GM19463 (cell line): Measurements from ENCODE around the gene CSN3.
"Not testable (repeated sequence)": the region's sequence is repeated elsewhere in the genome, so short reads cannot be mapped to it uniquely, and the experiment has no call there.

Experiments
- ATAC-seq: cut with Tn5 transposase; IDR thresholded peaks from one replicate; pipeline ENCODE4 v1.9.1; 2021; ENCODE audit warnings: mild to moderate bottlenecking, moderate library complexity; ENCODE audit not compliant: unreplicated experiment

CSN3 gene, protein sequence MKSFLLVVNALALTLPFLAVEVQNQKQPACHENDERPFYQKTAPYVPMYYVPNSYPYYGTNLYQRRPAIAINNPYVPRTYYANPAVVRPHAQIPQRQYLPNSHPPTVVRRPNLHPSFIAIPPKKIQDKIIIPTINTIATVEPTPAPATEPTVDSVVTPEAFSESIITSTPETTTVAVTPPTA

DNA sequence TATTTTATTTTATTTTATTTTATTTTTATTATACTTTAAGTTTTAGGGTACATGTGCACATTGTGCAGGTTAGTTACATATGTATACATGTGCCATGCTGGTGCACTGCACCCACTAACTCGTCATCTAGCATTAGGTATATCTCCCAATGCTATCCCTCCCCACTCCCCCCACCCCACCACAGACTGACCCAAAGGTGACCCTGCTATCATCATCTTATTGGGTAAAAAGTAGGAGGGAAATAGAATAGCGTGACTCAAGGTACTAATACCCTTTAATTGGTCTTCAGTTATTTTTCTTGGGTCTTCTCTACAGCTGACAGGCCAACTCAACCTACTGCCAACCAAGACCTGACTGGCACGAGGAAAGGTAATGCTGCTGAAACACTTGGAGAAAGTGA lies at the start of gene CSN3:
Gene CSN3, plus strand, starts transcription at position 301 of the 400 bp plus-strand sequence. CDS start 2,223 bp downstream, outside the sequence.
- ATAC-seq = not testable (repeated sequence)

DNA sequence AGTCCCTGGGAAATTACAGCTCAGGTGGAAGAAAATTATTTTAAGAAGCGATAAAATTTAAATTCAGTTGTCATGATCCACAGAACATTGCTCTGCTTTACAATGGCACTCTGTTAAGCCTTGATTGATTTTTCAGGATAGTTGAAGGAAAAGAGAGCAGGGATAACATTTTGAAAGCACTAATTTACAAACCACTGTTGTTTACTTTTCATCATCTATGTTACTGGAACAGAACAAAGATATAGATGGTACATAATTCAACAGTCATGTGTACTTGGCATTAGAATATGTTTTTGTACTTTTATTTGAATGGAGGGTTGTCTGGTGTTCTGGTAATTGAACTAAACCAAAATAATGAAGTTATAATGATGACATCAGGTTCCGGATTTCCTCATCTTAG lies 49.5 kb upstream of the CSN3 start:
- ATAC-seq = no peak

DNA sequence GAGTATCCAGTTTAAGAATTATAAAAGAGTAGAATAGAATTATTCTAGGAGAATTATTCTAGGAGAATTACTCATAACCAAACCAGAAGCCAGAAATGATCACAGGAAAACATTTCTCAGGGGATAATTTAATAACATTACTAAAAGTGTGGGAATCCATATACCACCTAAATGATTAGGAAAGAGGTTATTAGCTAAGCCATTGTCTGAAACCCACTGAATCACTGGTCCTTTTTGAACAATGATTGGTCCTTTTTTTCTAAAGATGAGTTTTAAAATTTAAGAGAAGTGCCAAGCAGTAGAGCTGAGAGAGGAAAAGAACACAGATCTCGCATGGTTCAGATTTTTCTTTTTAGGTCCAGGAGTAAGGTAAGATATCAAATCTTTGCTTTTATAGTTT lies 47.0 kb upstream of the CSN3 start, which contains the start of gene ODAM:
Gene ODAM, plus strand, starts transcription at position 301 of the 400 bp plus-strand sequence. CDS start 819 bp downstream, outside the sequence.
- ATAC-seq = no peak

DNA sequence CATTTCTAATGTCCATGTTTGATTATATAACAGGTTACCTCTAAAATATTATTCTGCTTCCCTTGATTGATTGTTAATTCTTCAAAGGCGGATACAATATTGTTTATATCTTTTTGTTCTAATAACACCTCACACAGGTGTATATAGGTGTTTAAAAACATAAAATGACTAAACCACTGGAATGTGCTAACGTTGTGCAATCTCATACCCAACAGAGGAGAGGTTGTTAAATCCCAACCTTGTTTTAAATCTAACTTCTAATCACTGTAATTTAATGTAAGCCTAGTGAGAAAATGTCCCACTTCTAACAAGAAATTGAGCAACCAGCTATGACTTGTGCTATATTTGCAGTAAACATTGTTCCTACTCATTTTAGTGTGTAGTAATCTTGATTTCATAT lies 45.5 kb upstream of the CSN3 start:
- ATAC-seq = no peak

DNA sequence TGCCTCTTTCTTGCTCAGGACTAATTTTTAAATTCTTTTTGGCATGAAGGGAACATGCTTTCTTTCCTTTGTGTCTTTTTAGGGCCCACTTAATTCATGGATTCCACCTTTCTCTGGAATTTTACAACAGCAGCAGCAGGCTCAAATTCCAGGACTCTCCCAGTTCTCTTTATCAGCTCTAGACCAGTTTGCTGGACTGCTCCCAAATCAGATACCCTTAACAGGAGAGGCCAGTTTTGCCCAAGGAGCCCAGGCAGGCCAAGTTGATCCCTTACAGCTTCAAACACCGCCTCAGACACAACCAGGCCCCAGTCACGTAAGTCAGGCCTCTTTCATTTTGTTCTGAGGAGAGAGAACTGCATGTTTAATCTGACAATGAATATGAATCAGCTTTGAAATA lies 44.6 kb upstream of the CSN3 start:
- no peak for ATAC-seq

DNA sequence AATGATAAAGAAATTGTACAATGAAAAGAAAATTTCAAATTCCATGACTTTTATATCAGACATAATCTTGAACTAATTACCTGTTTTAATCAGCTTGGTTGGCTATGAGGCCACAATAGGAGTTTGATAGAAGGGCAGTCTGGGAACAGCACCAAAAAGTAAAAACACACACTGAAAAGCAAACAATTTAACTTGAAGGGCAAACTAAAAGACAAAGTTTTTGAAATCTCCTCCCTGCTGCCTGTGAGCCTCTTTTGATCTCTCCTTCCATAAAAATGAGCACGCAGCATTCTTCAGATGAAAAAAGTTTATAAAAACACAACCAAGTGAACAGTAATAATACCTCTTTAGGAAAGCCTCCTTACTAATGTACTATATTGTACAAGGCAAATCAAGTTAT lies 38.8 kb upstream of the CSN3 start:
- no peak for ATAC-seq

DNA sequence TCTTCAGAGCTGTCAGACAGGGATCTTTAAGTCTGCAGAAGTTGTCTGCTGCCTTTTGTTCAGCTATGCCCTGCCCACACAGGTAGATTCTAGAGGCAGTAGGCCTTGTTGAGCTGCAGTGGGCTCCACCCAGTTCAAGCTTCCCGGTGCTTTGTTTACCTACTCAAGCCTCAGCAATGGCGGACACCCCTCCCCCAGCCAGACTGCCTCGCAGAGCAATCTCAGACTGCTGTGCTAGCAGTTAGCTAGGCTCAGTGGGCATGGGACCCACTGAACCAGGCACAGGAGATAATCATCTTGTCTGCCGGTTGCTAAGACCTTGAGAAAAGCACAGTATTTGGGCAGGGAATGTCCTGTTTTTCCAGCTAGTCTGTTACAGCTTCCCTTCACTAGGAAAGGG lies 29.6 kb upstream of the CSN3 start:
- ATAC-seq = not testable (repeated sequence)

DNA sequence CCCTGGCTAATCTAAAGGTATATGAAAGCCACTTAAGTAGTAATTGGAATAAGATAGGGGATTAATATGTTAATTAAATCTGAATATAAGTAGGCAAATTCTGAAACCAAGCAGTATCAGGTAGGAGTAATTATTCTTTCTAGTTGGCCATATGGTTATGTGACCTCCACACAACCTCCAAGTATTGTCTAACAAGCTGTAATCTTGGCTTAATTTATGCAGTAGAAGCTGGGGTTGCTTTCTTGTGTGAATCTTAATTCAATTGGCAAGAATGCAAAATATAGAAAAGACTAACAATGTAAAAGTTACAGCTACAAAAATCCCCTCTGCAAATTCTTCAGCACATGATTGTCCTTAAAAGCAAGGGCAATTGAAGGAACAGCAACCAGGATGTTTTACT lies 26.3 kb upstream of the CSN3 start:
- not testable (repeated sequence) for ATAC-seq

DNA sequence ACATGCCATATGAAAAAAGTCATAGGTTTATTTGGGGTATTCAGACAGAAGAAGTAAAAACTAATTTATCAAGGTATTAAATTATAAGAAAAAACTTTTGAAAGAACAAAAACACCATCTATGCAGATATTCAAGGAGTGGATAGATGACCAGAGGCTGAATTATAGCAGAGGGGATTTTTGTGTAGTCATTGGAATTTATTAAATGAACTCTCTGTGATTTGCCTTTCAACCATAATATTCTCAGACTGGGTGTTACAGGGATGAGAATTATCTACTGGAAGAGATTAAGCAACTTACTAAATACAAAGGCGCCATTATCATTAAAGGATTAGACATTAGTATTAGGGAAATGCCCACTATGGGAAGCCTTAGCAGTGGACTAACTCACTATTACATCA lies 25.8 kb upstream of the CSN3 start:
- not testable (repeated sequence) for ATAC-seq

DNA sequence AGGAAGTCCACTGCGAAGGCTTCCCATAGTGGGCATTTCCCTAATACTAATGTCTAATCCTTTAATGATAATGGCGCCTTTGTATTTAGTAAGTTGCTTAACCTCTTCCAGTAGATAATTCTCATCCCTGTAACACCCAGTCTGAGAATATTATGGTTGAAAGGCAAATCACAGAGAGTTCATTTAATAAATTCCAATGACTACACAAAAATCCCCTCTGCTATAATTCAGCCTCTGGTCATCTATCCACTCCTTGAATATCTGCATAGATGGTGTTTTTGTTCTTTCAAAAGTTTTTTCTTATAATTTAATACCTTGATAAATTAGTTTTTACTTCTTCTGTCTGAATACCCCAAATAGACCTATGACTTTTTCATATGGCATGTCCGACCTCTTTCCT lies 21.0 kb upstream of the CSN3 start:
- ATAC-seq = not testable (repeated sequence)

DNA sequence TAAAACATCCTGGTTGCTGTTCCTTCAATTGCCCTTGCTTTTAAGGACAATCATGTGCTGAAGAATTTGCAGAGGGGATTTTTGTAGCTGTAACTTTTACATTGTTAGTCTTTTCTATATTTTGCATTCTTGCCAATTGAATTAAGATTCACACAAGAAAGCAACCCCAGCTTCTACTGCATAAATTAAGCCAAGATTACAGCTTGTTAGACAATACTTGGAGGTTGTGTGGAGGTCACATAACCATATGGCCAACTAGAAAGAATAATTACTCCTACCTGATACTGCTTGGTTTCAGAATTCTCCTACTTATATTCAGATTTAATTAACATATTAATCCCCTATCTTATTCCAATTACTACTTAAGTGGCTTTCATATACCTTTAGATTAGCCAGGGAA lies 20.6 kb upstream of the CSN3 start:
- not testable (repeated sequence) for ATAC-seq

DNA sequence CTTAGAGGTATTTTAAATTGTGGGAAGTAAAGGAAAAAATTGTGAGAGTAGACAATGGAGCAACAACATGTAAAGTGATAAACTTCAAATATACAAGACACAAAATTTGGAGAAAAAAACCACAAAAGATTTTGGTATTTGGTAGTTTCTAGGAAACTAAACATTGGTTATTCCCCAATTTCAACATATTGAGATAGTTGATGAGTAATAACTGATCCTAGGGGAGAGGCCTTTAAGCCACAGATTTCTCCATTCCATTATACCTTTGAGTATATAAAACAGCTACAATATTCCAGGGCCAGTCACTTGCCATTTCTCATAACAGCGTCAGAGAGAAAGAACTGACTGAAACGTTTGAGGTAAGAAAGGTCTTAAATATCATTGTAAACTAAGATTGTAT lies 16.6 kb upstream of the CSN3 start, which contains the start of gene FDCSP:
Gene FDCSP, plus strand, starts transcription at position 301 of the 400 bp plus-strand sequence. CDS start 5,071 bp downstream, outside the sequence.
- ATAC-seq = no peak

DNA sequence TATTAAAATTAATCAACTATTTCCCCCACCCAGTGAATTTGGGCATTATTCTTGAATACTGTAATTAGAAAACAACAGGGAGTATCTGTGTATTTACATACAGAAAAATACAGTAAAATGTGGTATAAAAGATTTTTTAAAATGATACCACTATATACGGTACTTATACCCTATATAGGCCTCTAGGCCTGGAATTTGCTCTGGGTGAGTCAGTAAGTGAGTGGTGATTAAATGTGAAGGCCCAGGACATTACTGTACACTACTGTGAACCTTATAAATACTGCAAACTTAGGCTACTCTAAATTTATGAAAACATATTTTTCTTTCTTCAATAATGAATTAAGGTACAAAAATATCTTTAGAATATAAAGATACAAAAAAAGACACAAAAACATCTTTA lies 6.3 kb upstream of the CSN3 start:
- no peak for ATAC-seq

DNA sequence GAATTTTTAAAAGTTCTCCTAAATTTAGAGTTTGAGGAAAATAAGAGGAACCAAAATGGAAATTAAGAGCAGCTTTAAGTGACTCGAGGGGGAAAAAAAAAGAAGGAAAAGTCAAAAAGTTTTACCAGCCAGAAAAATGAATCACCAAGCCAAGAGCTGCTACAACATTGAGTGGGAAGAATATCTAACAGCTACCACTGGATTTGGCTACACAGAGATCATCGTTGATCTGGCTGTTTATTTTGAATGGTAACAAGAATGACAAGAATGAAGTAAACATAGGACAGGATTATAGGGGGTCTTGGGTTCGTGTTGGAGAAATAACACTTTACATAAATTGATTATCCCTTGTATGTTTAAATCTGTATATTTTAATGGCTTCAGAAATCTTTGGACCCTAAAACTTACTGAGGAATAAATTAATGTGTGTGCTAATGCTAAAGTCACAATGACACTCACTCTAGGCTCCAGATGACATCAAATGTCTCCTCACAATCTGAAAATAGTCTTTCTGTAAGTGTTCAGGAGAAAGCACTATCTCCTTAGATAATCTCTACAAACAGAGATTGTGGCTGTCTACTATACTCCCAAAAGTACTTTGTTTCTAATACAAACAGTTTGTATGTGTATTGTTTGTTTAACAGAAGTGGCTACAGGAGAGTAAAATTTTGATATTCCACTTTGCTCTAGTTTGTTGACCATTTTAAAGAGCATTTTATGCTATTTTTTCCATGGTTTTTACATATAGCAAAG lies 3.1 kb upstream of the CSN3 start:
- ATAC-seq = no peak

DNA sequence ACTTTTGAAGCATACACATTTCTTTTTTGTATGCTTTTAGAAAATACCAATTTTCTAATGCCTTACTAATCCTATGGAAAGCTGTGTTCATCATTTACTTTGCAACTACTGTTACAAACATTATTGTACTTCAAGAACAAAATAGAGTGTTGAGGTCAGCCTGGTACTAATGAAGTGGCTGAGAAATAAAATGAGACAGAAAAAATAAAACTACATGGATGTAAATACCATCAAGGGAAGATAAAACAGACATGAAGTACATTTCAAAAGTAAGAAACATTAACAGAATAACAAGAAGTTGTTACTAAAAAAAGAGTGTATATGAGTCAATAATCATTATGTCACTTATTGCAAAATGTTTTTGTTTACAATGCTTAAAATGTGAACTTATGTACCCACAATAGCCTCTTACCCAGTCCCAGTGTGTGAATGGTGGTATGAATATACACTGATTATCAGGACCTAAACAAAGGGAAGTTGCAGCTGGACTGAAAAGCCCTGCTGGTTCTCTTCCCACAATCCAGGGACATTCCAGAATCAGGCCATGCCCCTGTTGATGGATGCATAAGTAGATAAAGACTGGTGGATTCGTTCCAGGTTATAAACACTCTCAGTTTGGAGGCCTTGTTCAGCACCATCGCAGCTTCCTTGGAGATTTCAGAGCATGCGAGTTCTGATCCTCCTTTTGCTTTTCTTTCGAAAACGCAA lies 2.4 kb upstream of the CSN3 start:
- ATAC-seq = no peak

DNA sequence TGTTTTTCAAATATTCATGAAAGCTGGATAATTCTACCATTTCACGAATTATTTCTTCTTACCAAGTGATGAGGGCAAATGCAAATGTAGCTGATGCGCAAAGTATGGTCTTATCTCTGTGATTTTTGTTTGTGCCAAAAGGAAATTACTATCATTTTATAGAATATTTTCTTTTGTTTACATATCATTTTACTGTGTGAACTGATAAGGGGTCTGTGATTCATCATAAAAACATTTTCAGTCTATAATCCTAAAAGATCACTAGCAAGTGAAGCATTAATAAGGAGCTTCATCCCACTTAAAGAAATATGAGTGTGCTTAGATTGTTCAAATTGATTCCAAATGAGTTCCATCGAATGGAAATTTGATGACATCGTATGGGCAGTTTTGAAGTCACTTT lies 694 bp downstream of the CSN3 start:
- no peak for ATAC-seq

DNA sequence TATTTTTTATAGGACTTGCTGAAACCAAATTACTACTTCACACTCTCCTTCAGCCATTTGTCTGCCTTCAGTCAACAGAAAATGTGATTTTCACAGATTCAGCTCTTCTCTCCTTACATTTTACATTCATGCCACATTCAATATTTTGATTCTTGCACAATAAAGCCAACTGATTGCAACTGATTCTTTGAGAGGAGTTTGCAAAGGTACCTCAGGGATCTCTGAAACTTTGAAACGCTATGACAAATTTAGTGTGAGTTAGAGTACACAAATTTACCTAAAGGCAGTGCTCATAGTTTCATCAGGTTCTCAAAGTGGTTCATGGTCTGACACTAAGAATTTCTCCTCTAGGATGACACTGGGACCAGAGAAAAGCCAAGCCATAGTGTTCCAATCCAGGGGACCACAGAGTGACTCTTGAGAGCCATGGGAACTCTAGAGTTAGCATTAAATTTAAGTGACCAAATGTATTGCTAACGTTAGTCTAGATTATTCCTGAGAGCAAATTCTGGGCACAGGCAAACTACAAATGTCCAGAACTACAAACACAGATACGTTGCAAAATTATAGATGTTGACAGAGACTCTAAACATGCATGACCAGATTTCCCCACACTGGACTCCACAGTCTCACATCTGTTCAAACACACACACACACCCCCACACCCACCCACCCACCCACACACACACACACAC lies 9.0 kb downstream of the CSN3 start:
- no peak for ATAC-seq

DNA sequence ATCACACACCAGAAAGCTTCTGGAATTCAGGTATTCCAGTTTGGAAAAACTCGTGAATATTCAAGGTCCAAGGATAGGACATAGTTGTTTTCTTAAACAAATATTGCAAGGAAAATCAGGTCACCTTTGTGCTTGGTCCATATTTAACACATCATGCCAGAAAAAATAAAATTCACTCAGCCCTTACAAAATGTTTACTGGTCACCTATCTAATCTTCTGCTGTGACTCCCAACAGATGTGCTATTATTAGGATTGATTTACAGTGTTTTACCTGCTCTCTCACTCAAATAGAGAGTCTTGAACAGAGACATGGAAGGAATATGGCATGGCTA lies 9.5 kb downstream of the CSN3 start:
- no peak for ATAC-seq

DNA sequence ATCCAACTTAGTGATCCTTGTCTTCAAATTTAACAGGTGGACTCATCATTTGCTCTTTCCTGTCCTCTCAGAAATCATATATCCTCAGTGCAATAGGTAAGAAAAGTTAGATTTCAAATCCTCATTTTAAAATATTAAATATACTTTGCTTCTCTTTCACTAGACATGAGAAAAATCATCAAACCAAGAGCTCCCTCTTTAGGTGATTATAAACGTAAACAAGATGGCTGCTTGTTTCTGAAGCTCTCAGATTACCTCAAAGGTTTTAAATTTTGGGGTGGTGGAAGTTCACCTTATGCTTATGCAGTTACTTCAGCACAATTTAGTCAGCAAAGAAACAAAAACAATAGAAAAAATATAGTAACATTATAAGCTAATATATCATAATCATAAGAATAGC lies 27.3 kb downstream of the CSN3 start:
- ATAC-seq = no peak

DNA sequence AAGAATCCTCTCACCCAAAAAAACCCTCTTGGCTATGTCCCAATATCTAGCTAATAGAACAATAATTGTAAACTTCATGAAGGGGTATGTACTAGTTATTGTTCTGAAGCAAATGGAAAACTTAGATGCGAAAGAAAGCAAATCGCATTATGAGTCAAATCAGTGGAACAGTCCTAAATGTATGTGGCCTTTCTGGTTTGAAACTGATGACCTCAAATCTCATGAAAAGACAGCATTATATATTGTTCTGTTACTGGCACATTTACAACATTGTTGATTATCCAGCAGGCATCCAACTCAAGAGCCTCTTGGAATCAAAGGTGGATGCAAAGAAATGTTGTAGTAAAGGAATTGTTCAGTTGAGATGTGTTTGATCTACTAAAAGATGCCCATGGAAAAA lies 34.7 kb downstream of the CSN3 start:
- ATAC-seq = no peak

DNA sequence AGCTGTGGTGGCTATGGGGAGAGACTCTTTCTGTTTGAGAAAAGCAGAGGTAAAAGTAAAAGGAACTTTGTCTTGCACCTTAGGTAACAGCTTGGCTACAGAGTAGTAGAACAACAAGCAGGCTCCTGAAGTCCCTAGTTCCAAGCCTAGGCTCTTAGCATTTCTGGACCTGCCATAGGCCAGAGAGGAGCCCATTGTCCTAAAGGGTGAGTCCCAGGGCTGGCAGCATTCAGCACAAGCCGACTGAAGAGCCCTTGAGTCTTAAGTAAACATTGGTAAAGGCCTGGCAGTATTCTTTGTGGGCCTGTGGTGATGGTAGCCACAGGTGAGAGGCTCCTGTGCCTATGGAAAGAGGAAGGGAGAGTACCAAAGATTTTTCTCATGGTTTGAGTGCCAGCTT lies 38.2 kb downstream of the CSN3 start:
- no peak for ATAC-seq
